Fibroblast of lung (primary cell): ENCODE data around the gene PCDH1. TPM values are rescaled to one million over a fixed set of nuclear protein-coding genes. Genes with fewer than 3 reads are reported as not detected.

ENCODE experiments used
- DNase-seq, 2 donors: peaks; one replicate each; pipeline versions ENCODE4 v3.0.0 to v3.0.0-alpha.2; 2010; ENCODE audit warnings: low read depth in 2 of 2
- H2AFZ ChIP-seq: 2 replicates; pipeline ENCODE4 v1.5.1; 2012; ENCODE audit warnings: low read length, control low read depth, inconsistent platforms
- H3K27ac ChIP-seq: 2 replicates; pipeline ENCODE4 v1.5.1; 2011; ENCODE audit warnings: low read length, control low read depth; ENCODE audit not compliant: insufficient read depth
- H3K27me3 ChIP-seq: 2 replicates; pipeline ENCODE4 v1.5.1; 2011; ENCODE audit warnings: mild to moderate bottlenecking, low read length; ENCODE audit not compliant: control insufficient read depth, insufficient read depth
- H3K36me3 ChIP-seq: 2 replicates; pipeline ENCODE4 v1.5.1; 2011; ENCODE audit warnings: low read length; ENCODE audit not compliant: control insufficient read depth, insufficient read depth
- H3K4me1 ChIP-seq: 2 replicates; pipeline ENCODE4 v1.5.1; 2011; ENCODE audit warnings: low read length; ENCODE audit not compliant: control insufficient read depth, insufficient read depth; ENCODE audit errors: extremely low read depth
- H3K4me2 ChIP-seq: 2 replicates; pipeline ENCODE4 v1.5.1; 2011; ENCODE audit warnings: low read length, control low read depth; ENCODE audit not compliant: insufficient read depth; ENCODE audit errors: extremely low read depth
- H3K4me3 ChIP-seq, 4 experiments: fragments of 200-600 bp in 1 of 4; sonication (generic) in 1 of 4; replicated peaks in 1 of 4; 2 replicates each; pipeline ENCODE4 v1.5.1; 2011 to 2016; ENCODE audit warnings: low read length in 4 of 4, low read depth in 3 of 4, mild to moderate bottlenecking in 3 of 4, control low read depth in 2 of 4, inconsistent platforms in 1 of 4, mixed read lengths in 1 of 4; ENCODE audit not compliant: insufficient read depth in 1 of 4; ENCODE audit errors: control extremely low read depth in 1 of 4
- H3K79me2 ChIP-seq: 2 replicates; pipeline ENCODE4 v1.5.1; 2012; ENCODE audit warnings: mild to moderate bottlenecking, low read length, inconsistent platforms; ENCODE audit not compliant: control insufficient read depth, insufficient read depth
- H3K9ac ChIP-seq: 2 replicates; pipeline ENCODE4 v1.5.1; 2011; ENCODE audit warnings: mild to moderate bottlenecking, low read length, control low read depth; ENCODE audit not compliant: insufficient read depth
- H3K9me3 ChIP-seq: 2 replicates; pipeline ENCODE4 v1.5.1; 2012; ENCODE audit warnings: low read depth, low read length; ENCODE audit not compliant: control insufficient read depth, insufficient read depth
- H4K20me1 ChIP-seq: 2 replicates; pipeline ENCODE4 v1.5.1; 2011; ENCODE audit warnings: low read length; ENCODE audit not compliant: control insufficient read depth, insufficient read depth; ENCODE audit errors: extremely low read depth
- EZH2 ChIP-seq: IDR thresholded peaks from 2 replicates; pipeline ENCODE4 v1.5.1; 2012; ENCODE audit warnings: low read length, control low read depth, mild to moderate bottlenecking; ENCODE audit errors: missing control alignments
- polyA plus RNA-seq, 2 donors: library from polyadenylated mRNA; depleted of rRNA in 1 of 2; stranded (reverse) in 1 of 2; unstranded in 1 of 2; fragments of >200 nt; gene quantifications; 2 replicates each; pipeline ENCODE4 v1.2.1, GENCODE V29; 2011 to 2012; ENCODE audit warnings: missing spikeins in 1 of 2
- total RNA-seq: library from RNA; depleted of rRNA; stranded (reverse); fragments of >200 nt; gene quantifications from 2 replicates; pipeline ENCODE4 v1.2.1, GENCODE V29; 2014
- TF ChIP-seq, protein P1 (sequence below), 2 donors: IDR thresholded peaks in 1 of 2; conservative IDR thresholded peaks in 1 of 2; 1 replicate in 1 of 2; 2 replicates in 1 of 2; pipeline ENCODE4 v1.5.1; 2011 to 2012; ENCODE audit warnings: low read length in 2 of 2, control low read depth in 1 of 2, inconsistent platforms in 1 of 2, low read depth in 1 of 2, mild to moderate bottlenecking in 1 of 2

PCDH1 gene
- total and polyA plus RNA-seq, 2 donors (not counting 1 experiment from before 2014, with no cell fraction given), result 0.66 to 1.6 TPM

DNA sequence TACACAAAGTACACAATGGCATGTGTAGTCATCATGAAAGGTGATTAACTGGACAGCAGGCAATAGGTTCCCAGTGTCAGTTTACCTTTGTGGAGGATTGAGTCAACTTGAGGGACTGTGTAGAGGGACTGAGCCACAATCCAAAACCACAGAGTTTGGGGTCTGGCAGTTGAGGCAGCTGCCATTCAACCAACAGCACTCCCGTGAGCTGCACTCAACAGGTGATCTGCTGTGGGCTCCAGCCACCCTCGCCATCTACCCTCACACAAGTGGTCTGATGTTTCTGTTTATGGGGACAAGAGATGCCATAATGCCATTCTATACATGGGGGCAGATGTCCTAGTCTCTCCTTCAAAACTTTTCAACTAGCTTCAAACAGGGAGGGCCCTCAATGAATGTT is 42.6 kb upstream of the PCDH1 start:
- Histone ChIP-seq H3K27ac (no peak overlapping the region), H3K4me1 (peaks cover 6% of the 10 kb centered on the region), H3K27me3 (no peaks in the 10 kb centered on the region), H3K9ac (no peak overlapping the region), H2AFZ (no peak overlapping the region), H3K4me2 (no peak overlapping the region), H3K36me3 (peaks cover 3% of the 10 kb centered on the region), H3K9me3 (no peaks in the 10 kb centered on the region), H4K20me1 (no peaks in the 10 kb centered on the region), H3K79me2 (peaks cover 7% of the 10 kb centered on the region), H3K4me3 (no peak overlapping the region)
- no peak for DNase-seq
- TF ChIP-seq, protein P1, sequence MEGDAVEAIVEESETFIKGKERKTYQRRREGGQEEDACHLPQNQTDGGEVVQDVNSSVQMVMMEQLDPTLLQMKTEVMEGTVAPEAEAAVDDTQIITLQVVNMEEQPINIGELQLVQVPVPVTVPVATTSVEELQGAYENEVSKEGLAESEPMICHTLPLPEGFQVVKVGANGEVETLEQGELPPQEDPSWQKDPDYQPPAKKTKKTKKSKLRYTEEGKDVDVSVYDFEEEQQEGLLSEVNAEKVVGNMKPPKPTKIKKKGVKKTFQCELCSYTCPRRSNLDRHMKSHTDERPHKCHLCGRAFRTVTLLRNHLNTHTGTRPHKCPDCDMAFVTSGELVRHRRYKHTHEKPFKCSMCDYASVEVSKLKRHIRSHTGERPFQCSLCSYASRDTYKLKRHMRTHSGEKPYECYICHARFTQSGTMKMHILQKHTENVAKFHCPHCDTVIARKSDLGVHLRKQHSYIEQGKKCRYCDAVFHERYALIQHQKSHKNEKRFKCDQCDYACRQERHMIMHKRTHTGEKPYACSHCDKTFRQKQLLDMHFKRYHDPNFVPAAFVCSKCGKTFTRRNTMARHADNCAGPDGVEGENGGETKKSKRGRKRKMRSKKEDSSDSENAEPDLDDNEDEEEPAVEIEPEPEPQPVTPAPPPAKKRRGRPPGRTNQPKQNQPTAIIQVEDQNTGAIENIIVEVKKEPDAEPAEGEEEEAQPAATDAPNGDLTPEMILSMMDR (conservative IDR thresholded peaks at IDR 0.05 in 1 of 2, IDR thresholded peaks at IDR 0.05 in 1 of 2; ENCODE audit: low read depth in 1 of 2, low read length in 2 of 2), result no peak
- no peak for TF ChIP-seq EZH2

- H2AFZ ChIP-seq, result no peak overlapping the region
- no peak overlapping the region for H3K4me3 ChIP-seq
- H3K9me3 ChIP-seq, result no peaks in the 10 kb centered on the region
- H3K79me2 ChIP-seq, result peaks cover 3% of the 10 kb centered on the region
- no peak for DNase-seq
- H3K27ac ChIP-seq, result no peak overlapping the region
- no peak overlapping the region for H3K4me2 ChIP-seq
- no peaks in the 10 kb centered on the region for H4K20me1 ChIP-seq
- H3K9ac ChIP-seq, result no peak overlapping the region
- H3K4me1 ChIP-seq, result peaks cover 4% of the 10 kb centered on the region
- TF ChIP-seq, protein P1 (conservative IDR thresholded peaks at IDR 0.05 in 1 of 2, IDR thresholded peaks at IDR 0.05 in 1 of 2; ENCODE audit: low read depth in 1 of 2, low read length in 2 of 2), result no peak
- TF ChIP-seq EZH2, result no peak
- no peaks in the 10 kb centered on the region for H3K27me3 ChIP-seq
- H3K36me3 ChIP-seq, result no peaks in the 10 kb centered on the region
These were observed 41.3 kb upstream of the PCDH1 start for GRCh38 chr5:141919218-141920119.

DNA sequence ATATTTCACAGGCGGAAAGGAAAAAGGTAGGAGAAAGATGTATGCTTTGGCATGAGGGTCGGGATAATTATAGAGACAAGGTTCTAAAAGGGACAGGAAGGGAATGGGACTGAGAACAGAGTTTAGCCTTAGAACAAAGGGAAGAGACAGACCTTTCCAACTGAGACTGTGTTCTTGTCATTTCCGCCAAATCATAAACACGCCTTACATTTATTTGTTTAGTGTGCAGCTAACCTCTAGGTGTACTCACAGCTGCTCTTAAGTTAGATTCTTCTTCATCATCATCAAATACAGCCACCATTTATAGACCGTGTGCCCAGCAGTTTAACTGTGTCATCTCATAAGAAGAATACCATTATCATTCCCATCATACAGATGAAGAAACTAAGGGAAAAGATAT is 39.5 kb upstream of the PCDH1 start:
- Histone ChIP-seq H3K9ac (no peak overlapping the region), H3K4me1 (peaks cover 3% of the 10 kb centered on the region), H3K79me2 (no peaks in the 10 kb centered on the region), H3K4me2 (no peak overlapping the region), H3K27me3 (peaks cover 5% of the 10 kb centered on the region), H2AFZ (no peak overlapping the region), H3K36me3 (no peaks in the 10 kb centered on the region), H3K9me3 (no peaks in the 10 kb centered on the region), H4K20me1 (no peaks in the 10 kb centered on the region), H3K27ac (no peak overlapping the region), H3K4me3 (no peak overlapping the region)
- TF ChIP-seq, protein P1 (conservative IDR thresholded peaks at IDR 0.05 in 1 of 2, IDR thresholded peaks at IDR 0.05 in 1 of 2; ENCODE audit: low read depth in 1 of 2, low read length in 2 of 2), result no peak
- no peak for TF ChIP-seq EZH2
- no peak for DNase-seq
